ENCODE measurements around the gene CTNNBL1.
"Not testable (repeated sequence)": the region's sequence is repeated elsewhere in the genome, so short reads cannot be mapped to it uniquely, and the experiment has no call there.

CTNNBL1 gene

DNA sequence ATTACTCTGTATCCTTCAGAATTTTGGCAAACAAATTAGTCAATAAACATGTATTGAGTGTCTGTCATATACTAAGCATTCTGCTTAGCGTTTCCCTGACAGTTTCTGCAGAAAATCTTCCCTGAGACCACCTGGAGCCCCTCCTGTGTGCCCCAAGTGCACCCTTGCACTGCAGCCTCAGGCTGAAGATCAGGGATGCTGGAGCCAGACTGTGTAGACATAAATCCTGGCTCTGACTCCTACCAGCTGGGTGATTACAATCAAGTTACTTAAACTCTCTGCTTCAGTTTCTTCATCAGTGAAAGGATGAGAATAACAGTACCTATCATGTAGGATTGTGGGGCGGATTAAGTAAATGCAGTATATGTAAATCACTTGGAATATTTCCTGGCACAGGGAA is 155.7 kb downstream of the CTNNBL1 start:
- Histone ChIP-seq H3K36me3 (ENCODE audit: insufficient read depth, low read length) (no peaks in the 10 kb centered on the region; the same call in 1 of the 2 replicates), H3K27ac (no peak overlapping the region), H3K9ac (ENCODE audit: insufficient read length) (no peak overlapping the region), H3K4me3 (no peak overlapping the region), H3K9me3 (ENCODE audit: low read depth, low read length) (no peaks in the 10 kb centered on the region)
- no peak for TF ChIP-seq POLR2AphosphoS5 (IDR thresholded peaks at IDR 0.05; ENCODE audit: borderline replicate concordance, low read depth, low read length)
- no peak for TF ChIP-seq FOXP2 (optimal IDR thresholded peaks at IDR 0.05; ENCODE audit: control extremely low read depth, extremely low read length, insufficient read depth)
- TF ChIP-seq EZH2 (IDR thresholded peaks at IDR 0.05) = no peak
- no peak for DNase-seq (ENCODE audit: low read depth, low spot score)

DNA sequence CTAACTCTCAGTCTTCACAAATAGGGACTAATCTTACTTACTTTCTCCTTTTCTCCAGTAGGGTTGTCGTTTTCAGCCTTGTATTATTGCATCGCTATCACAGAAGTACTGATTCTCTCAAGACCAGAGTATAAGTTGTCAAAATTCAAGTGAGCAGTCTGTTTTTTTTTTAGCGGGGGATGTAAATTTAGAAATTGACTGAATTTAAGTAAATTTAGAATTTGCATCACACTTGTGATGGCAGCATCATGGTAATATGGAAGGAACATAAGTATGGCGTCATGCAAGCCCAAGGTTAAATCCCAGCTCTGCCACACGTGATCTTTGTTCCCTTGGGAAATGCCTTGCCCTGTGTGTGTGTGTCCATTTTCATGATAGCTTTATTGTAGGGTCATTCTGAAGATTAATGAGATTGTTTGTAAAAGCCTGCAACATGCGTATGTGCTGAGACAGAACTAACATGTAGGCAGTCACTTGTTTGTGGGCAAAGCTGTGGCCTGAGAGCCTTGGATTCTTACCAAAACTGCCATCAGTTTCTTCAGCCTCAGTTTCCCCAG is 156.3 kb downstream of the CTNNBL1 start:
- TF ChIP-seq EZH2 (IDR thresholded peaks at IDR 0.05) = no peak
- TF ChIP-seq POLR2AphosphoS5 (IDR thresholded peaks at IDR 0.05; ENCODE audit: borderline replicate concordance, low read depth, low read length) = no peak
- no peak for TF ChIP-seq FOXP2 (optimal IDR thresholded peaks at IDR 0.05; ENCODE audit: control extremely low read depth, extremely low read length, insufficient read depth)
- Histone ChIP-seq H3K36me3 (ENCODE audit: insufficient read depth, low read length) (no peaks in the 10 kb centered on the region; the same call in 1 of the 2 replicates), H3K9me3 (ENCODE audit: low read depth, low read length) (no peaks in the 10 kb centered on the region), H3K4me3 (no peak overlapping the region), H3K9ac (ENCODE audit: insufficient read length) (no peak overlapping the region), H3K27ac (no peak overlapping the region)
- no peak for DNase-seq (ENCODE audit: low read depth, low spot score)

GRCh38 chr20:37850724-37851355 is 157.0 kb downstream of the CTNNBL1 start:
- Histone ChIP-seq H3K9ac (ENCODE audit: insufficient read length) (no peak overlapping the region), H3K27ac (0 out of 2 replicates have a peak overlapping the region, but pooled peaks have one; percentile 2), H3K9me3 (ENCODE audit: low read depth, low read length) (no peaks in the 10 kb centered on the region), H3K36me3 (ENCODE audit: insufficient read depth, low read length) (no peaks in the 10 kb centered on the region; the same call in 1 of the 2 replicates), H3K4me3 (no peak overlapping the region)
- DNase-seq (ENCODE audit: low read depth, low spot score) = no peak
- no peak for TF ChIP-seq POLR2AphosphoS5 (IDR thresholded peaks at IDR 0.05; ENCODE audit: borderline replicate concordance, low read depth, low read length)
- TF ChIP-seq EZH2 (IDR thresholded peaks at IDR 0.05) = no peak
- TF ChIP-seq FOXP2 (optimal IDR thresholded peaks at IDR 0.05; ENCODE audit: control extremely low read depth, extremely low read length, insufficient read depth) = no peak

DNA sequence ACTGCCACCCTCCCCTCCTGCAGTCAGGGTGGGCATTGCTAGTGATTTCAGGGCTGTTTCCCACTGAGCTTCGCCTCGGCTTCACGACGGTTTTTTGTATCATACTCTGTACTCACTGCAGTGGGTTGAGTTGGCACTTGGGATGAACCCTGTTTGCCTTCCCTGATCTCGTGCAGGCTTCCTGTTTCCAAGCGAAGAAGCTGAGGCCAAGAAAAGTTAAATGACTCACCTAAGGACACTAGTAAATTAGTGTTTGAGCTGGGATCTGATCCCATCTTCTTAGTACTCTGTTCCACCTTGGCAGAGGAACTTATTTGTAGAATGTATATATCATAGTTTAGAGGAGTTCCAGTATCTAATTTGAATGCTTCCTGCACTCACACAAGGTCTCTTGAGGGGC is 158.8 kb downstream of the CTNNBL1 start:
- H3K9me3 ChIP-seq (ENCODE audit: low read depth, low read length) = no peaks in the 10 kb centered on the region
- TF ChIP-seq POLR2AphosphoS5 (IDR thresholded peaks at IDR 0.05; ENCODE audit: borderline replicate concordance, low read depth, low read length) (no peak), EZH2 (IDR thresholded peaks at IDR 0.05) (no peak), FOXP2 (optimal IDR thresholded peaks at IDR 0.05; ENCODE audit: control extremely low read depth, extremely low read length, insufficient read depth) (no peak)
- no peaks in the 10 kb centered on the region; the same call in 1 of the 2 replicates for H3K36me3 ChIP-seq (ENCODE audit: insufficient read depth, low read length)
- H3K9ac ChIP-seq (ENCODE audit: insufficient read length) = no peak overlapping the region
- no peak overlapping the region for H3K27ac ChIP-seq
- DNase-seq (ENCODE audit: low read depth, low spot score) = no peak
- H3K4me3 ChIP-seq = no peak overlapping the region

GRCh38 chr20:37853823-37854375 is 160.1 kb downstream of the CTNNBL1 start:
- no peak for TF ChIP-seq POLR2AphosphoS5 (IDR thresholded peaks at IDR 0.05; ENCODE audit: borderline replicate concordance, low read depth, low read length)
- no peak for TF ChIP-seq EZH2 (IDR thresholded peaks at IDR 0.05)
- no peak for TF ChIP-seq FOXP2 (optimal IDR thresholded peaks at IDR 0.05; ENCODE audit: control extremely low read depth, extremely low read length, insufficient read depth)
- DNase-seq (ENCODE audit: low read depth, low spot score) = no peak
- no peak overlapping the region for H3K9ac ChIP-seq (ENCODE audit: insufficient read length)
- no peaks in the 10 kb centered on the region for H3K9me3 ChIP-seq (ENCODE audit: low read depth, low read length)
- no peak overlapping the region for H3K4me3 ChIP-seq
- no peak overlapping the region for H3K27ac ChIP-seq
- no peaks in the 10 kb centered on the region; the same call in 1 of the 2 replicates for H3K36me3 ChIP-seq (ENCODE audit: insufficient read depth, low read length)

DNA sequence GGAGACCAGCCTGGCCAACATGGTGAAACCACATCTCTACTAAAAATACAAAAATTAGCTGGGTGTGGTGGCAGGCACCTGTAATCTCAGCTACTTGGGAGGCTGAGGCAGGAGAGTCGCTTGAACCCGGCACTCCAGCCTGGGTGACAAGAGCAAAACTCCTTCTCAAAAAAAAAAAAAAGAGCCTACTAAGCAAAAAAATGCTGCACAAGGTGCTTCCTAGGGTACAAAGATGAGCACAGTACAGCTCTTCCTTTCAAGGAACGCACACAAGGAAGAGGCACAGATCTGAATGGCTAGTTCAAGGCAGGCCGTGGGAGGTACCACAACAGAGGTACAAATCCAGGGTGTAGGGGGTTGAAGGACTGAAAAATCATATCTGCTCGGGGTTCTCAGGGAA is 162.2 kb downstream of the CTNNBL1 start:
- H3K27ac ChIP-seq; DNase-seq (ENCODE audit: low read depth, low spot score); H3K9ac ChIP-seq (ENCODE audit: insufficient read length); H3K4me3 ChIP-seq; H3K9me3 ChIP-seq (ENCODE audit: low read depth, low read length): not testable (repeated sequence)
- H3K36me3 ChIP-seq (ENCODE audit: insufficient read depth, low read length) = peaks cover 13% of the 10 kb centered on the region

- H3K9ac ChIP-seq (ENCODE audit: insufficient read length) = no peak overlapping the region
- TF ChIP-seq EZH2 (IDR thresholded peaks at IDR 0.05) (no peak), POLR2AphosphoS5 (IDR thresholded peaks at IDR 0.05; ENCODE audit: borderline replicate concordance, low read depth, low read length) (no peak), FOXP2 (optimal IDR thresholded peaks at IDR 0.05; ENCODE audit: control extremely low read depth, extremely low read length, insufficient read depth) (no peak)
- no peak overlapping the region for H3K4me3 ChIP-seq
- H3K36me3 ChIP-seq (ENCODE audit: insufficient read depth, low read length) = peaks cover 19% of the 10 kb centered on the region
- no peaks in the 10 kb centered on the region for H3K9me3 ChIP-seq (ENCODE audit: low read depth, low read length)
- no peak for DNase-seq (ENCODE audit: low read depth, low spot score)
- no peak overlapping the region for H3K27ac ChIP-seq
Observed at GRCh38 chr20:37856932-37857660, 163.3 kb downstream of the CTNNBL1 start.

DNA sequence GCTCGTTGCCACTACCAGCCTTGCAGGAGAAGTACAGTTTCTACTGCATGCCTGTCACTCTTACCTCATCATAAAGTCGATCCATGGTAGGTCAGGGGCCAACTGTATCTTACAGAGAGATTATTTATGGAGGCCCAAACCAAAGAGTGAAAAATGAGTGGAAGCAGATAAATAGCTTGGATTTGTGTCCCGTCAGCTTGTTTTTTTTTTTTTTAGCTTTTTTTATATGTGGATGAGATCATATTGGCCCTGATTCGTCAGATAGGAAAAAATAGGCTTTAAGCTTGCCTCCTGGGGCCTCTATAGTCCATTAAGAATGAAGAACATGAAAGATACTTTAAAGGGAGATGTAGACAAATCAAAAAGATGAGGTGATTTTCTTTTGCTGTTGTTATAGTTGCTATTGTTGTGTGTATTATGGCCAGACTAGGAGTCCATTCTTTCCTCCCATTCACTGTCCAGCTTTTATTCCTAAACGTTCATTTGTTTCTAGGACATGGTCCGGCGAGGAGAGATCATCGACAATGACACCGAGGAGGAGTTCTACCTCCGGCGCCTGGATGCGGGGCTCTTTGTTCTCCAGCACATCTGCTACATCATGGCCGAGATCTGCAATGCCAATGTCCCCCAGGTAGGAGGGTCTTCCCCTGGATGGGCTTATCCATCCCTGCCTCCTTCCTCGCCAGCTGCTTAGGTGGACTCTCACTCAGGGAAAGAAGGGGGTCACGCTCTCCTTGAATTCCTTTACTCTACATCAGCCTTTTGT is 165.8 kb downstream of the CTNNBL1 start:
- no peaks in the 10 kb centered on the region for H3K9me3 ChIP-seq (ENCODE audit: low read depth, low read length)
- no peak overlapping the region for H3K9ac ChIP-seq (ENCODE audit: insufficient read length)
- H3K27ac ChIP-seq = no peak overlapping the region
- TF ChIP-seq EZH2 (IDR thresholded peaks at IDR 0.05) = no peak
- TF ChIP-seq FOXP2 (optimal IDR thresholded peaks at IDR 0.05; ENCODE audit: control extremely low read depth, extremely low read length, insufficient read depth) = no peak
- TF ChIP-seq POLR2AphosphoS5 (IDR thresholded peaks at IDR 0.05; ENCODE audit: borderline replicate concordance, low read depth, low read length) = no peak
- H3K4me3 ChIP-seq = no peak overlapping the region
- no peak for DNase-seq (ENCODE audit: low read depth, low spot score)
- H3K36me3 ChIP-seq (ENCODE audit: insufficient read depth, low read length) = peaks cover 19% of the 10 kb centered on the region
